IPS-18a (cell line): ENCODE measurements around the gene MSH4.
"Not testable (repeated sequence)": the region's sequence is repeated elsewhere in the genome, so short reads cannot be mapped to it uniquely, and the experiment has no call there.

ENCODE experiments used
- H3K27ac ChIP-seq: one replicate; pipeline ENCODE4 v1.5.1; 2013; ENCODE audit warnings: low read length
- H3K27me3 ChIP-seq: one replicate; pipeline ENCODE4 v1.6.1; 2013; ENCODE audit warnings: mild to moderate bottlenecking, low read length; ENCODE audit not compliant: control insufficient read depth, insufficient read depth
- H3K36me3 ChIP-seq: one replicate; pipeline ENCODE4 v1.6.1; 2013; ENCODE audit warnings: low read depth, low read length; ENCODE audit not compliant: control insufficient read depth
- H3K4me1 ChIP-seq: one replicate; pipeline ENCODE4 v1.6.1; 2013; ENCODE audit warnings: low read depth, low read length; ENCODE audit not compliant: control insufficient read depth
- H3K4me3 ChIP-seq: one replicate; pipeline ENCODE4 v1.5.1; 2013; ENCODE audit warnings: low read length
- H3K9ac ChIP-seq: one replicate; pipeline ENCODE4 v1.6.1; 2013; ENCODE audit warnings: mild to moderate bottlenecking, low read length, moderate library complexity
- H3K9me3 ChIP-seq: one replicate; pipeline ENCODE4 v1.6.1; 2013; ENCODE audit warnings: low read depth, low read length; ENCODE audit not compliant: control insufficient read depth

MSH4 gene

GRCh38 chr1:75797606-75798216 lies 1.0 kb downstream of the MSH4 start:
- H3K9ac ChIP-seq, result no peak overlapping the region
- H3K27ac ChIP-seq, result no peak overlapping the region
- no peaks in the 10 kb centered on the region for H3K9me3 ChIP-seq
- H3K4me3 ChIP-seq, result no peak overlapping the region
- peaks cover 38% of the 10 kb centered on the region for H3K36me3 ChIP-seq
- H3K4me1 ChIP-seq, result no peaks in the 10 kb centered on the region
- H3K27me3 ChIP-seq, result no peaks in the 10 kb centered on the region

- not testable (repeated sequence) for H3K27me3 ChIP-seq, H3K36me3 ChIP-seq, H3K9me3 ChIP-seq, H3K9ac ChIP-seq, H3K4me1 ChIP-seq, H3K4me3 ChIP-seq, H3K27ac ChIP-seq
Observed at GRCh38 chr1:75801480-75801879, 4.8 kb downstream of the MSH4 start.

- no peaks in the 10 kb centered on the region for H3K9me3 ChIP-seq
- H3K4me3 ChIP-seq, result no peak overlapping the region
- H3K27ac ChIP-seq, result no peak overlapping the region
- H3K27me3 ChIP-seq, result no peaks in the 10 kb centered on the region
- H3K4me1 ChIP-seq, result no peaks in the 10 kb centered on the region
- no peaks in the 10 kb centered on the region for H3K36me3 ChIP-seq
- H3K9ac ChIP-seq, result no peak overlapping the region
Observed at GRCh38 chr1:75808921-75809320, 12.2 kb downstream of the MSH4 start.

- H3K36me3 ChIP-seq, H3K9ac ChIP-seq, H3K4me3 ChIP-seq, H3K4me1 ChIP-seq, H3K27ac ChIP-seq, H3K27me3 ChIP-seq, H3K9me3 ChIP-seq: not testable (repeated sequence)
Observed at GRCh38 chr1:75810113-75810512, 13.4 kb downstream of the MSH4 start.

GRCh38 chr1:75811211-75811981 lies 14.7 kb downstream of the MSH4 start:
- no peaks in the 10 kb centered on the region for H3K36me3 ChIP-seq
- H3K27ac ChIP-seq, result no peak overlapping the region
- no peaks in the 10 kb centered on the region for H3K27me3 ChIP-seq
- H3K9me3 ChIP-seq, result no peaks in the 10 kb centered on the region
- no peak overlapping the region for H3K4me3 ChIP-seq
- no peaks in the 10 kb centered on the region for H3K4me1 ChIP-seq
- H3K9ac ChIP-seq, result no peak overlapping the region

- no peak overlapping the region for H3K27ac ChIP-seq
- no peaks in the 10 kb centered on the region for H3K4me1 ChIP-seq
Observed at GRCh38 chr1:75812065-75812464, 15.4 kb downstream of the MSH4 start.

GRCh38 chr1:75823596-75823995 lies 26.9 kb downstream of the MSH4 start:
- H3K9me3 ChIP-seq, H3K4me1 ChIP-seq, H3K27me3 ChIP-seq, H3K9ac ChIP-seq, H3K4me3 ChIP-seq, H3K27ac ChIP-seq, H3K36me3 ChIP-seq: not testable (repeated sequence)

More at GRCh38 chr1:75812065-75812464, 15.4 kb downstream of the MSH4 start:
- no peaks in the 10 kb centered on the region for H3K36me3 ChIP-seq
- H3K9me3 ChIP-seq, result no peaks in the 10 kb centered on the region
- no peaks in the 10 kb centered on the region for H3K27me3 ChIP-seq
- H3K9ac ChIP-seq, result no peak overlapping the region
- H3K4me3 ChIP-seq, result no peak overlapping the region

GRCh38 chr1:75836528-75837100 lies 39.9 kb downstream of the MSH4 start:
- Histone ChIP-seq H3K9ac (no peak overlapping the region), H3K4me3 (no peak overlapping the region), H3K27ac (no peak overlapping the region), H3K4me1 (no peaks in the 10 kb centered on the region), H3K27me3 (no peaks in the 10 kb centered on the region), H3K36me3 (no peaks in the 10 kb centered on the region), H3K9me3 (no peaks in the 10 kb centered on the region)

- Histone ChIP-seq H3K4me1 (no peaks in the 10 kb centered on the region), H3K36me3 (no peaks in the 10 kb centered on the region), H3K27me3 (no peaks in the 10 kb centered on the region), H3K9me3 (no peaks in the 10 kb centered on the region), H3K9ac (no peak overlapping the region), H3K27ac (no peak overlapping the region), H3K4me3 (no peak overlapping the region)
Observed at GRCh38 chr1:75838079-75838478, 41.4 kb downstream of the MSH4 start.

- no peak overlapping the region for H3K9ac ChIP-seq
- no peaks in the 10 kb centered on the region for H3K9me3 ChIP-seq
- no peak overlapping the region for H3K27ac ChIP-seq
Observed at GRCh38 chr1:75841421-75841820, 44.7 kb downstream of the MSH4 start.

GRCh38 chr1:75845576-75845975 lies 48.9 kb downstream of the MSH4 start:
- Histone ChIP-seq H3K27ac (no peak overlapping the region), H3K27me3 (no peaks in the 10 kb centered on the region), H3K9me3 (no peaks in the 10 kb centered on the region), H3K36me3 (no peaks in the 10 kb centered on the region), H3K4me3 (no peak overlapping the region), H3K9ac (no peak overlapping the region), H3K4me1 (no peaks in the 10 kb centered on the region)

More at GRCh38 chr1:75841421-75841820, 44.7 kb downstream of the MSH4 start:
- no peaks in the 10 kb centered on the region for H3K27me3 ChIP-seq
- H3K36me3 ChIP-seq, result no peaks in the 10 kb centered on the region
- H3K4me3 ChIP-seq, result no peak overlapping the region
- no peaks in the 10 kb centered on the region for H3K4me1 ChIP-seq

GRCh38 chr1:75855010-75855409 lies 58.3 kb downstream of the MSH4 start:
- Histone ChIP-seq H3K9ac (no peak overlapping the region), H3K27me3 (no peaks in the 10 kb centered on the region), H3K4me1 (no peaks in the 10 kb centered on the region), H3K9me3 (no peaks in the 10 kb centered on the region), H3K4me3 (no peak overlapping the region), H3K27ac (no peak overlapping the region), H3K36me3 (no peaks in the 10 kb centered on the region)
